ENCODE data around the gene RNASEH2C.

- no peak for TF ChIP-seq CTCF (IDR thresholded peaks at IDR 0.05)
- no peak; the same call in 1 of the 2 replicates for TF ChIP-seq POLR2AphosphoS5 (IDR thresholded peaks at IDR 0.05; ENCODE audit: low read depth, low read length)
- no peak for TF ChIP-seq SIN3A (IDR thresholded peaks at IDR 0.05; ENCODE audit: borderline replicate concordance, insufficient read depth, low read depth, low read length)
- TF ChIP-seq REST (IDR thresholded peaks at IDR 0.05; ENCODE audit: insufficient read depth in 1 of 2, low read depth in 2 of 2, low read length in 1 of 2): no peak
- no peak for TF ChIP-seq TCF7L2 (IDR thresholded peaks at IDR 0.05; ENCODE audit: low read depth, low read length)
Measured at GRCh38 chr11:65717906-65718305, 2.7 kb downstream of the RNASEH2C start.

Data from Panc1 (cell line).